A549 treated with Hydrocortisone at 1 μM for 4 hours (cell line): ENCODE data around the gene MAP3K10. TPM values are rescaled to one million over a fixed set of nuclear protein-coding genes. Genes with fewer than 3 reads are reported as not detected.

ENCODE experiments used
- total RNA-seq: library from RNA; stranded (reverse); fragments of 200-300 nt; extraction: Qiagen RNA extraction; gene quantifications from 5 replicates; pipeline ENCODE4 v1.2.3, GENCODE V29; 2022

Gene MAP3K10
- total RNA-seq = 14.0 to 16.4 TPM (median 14.8 TPM) in 5 replicates

GRCh38 chr19:40190891-40191835 is at the start of gene MAP3K10:
TSS of gene MAP3K10 (plus strand) at chr19:40191426. CDS start at chr19:40192032, 606 bp downstream.

GRCh38 chr19:40217934-40218890 is 27.0 kb downstream of the MAP3K10 start, which contains the start of gene TTC9B:
TSS of gene TTC9B (minus strand) at chr19:40218384. CDS start at chr19:40218381, 3 bp downstream.

Other genes starting within 250 kb of the MAP3K10 start
- gene PSMC4, start 220.3 kb upstream of the MAP3K10 start, total RNA-seq = 257 to 292 TPM (median 275 TPM) in 5 replicates
- 1.3 to 2.7 TPM (median 2.2 TPM) in 5 replicates for gene ZNF546, start 194.4 kb upstream of the MAP3K10 start, total RNA-seq
- gene ZNF780B, start 135.2 kb upstream of the MAP3K10 start, total RNA-seq = 5.4 to 6.8 TPM (median 6.4 TPM) in 5 replicates
- 25.9 to 29.1 TPM (median 27.7 TPM) in 5 replicates for gene ZNF780A, start 100.5 kb upstream of the MAP3K10 start, total RNA-seq
- gene TTC9B, start 27.0 kb downstream of the MAP3K10 start, total RNA-seq = 0.16 to 0.79 TPM (median 0.45 TPM) in 5 replicates
- 0.16 to 0.32 TPM (median 0.29 TPM) in 4 of 5 replicates, not detected in the other for gene CCNP, start 35.3 kb downstream of the MAP3K10 start, total RNA-seq
- 146 to 181 TPM (median 173 TPM) in 5 replicates for gene AKT2, start 93.9 kb downstream of the MAP3K10 start, total RNA-seq
- gene C19orf47, start 157.0 kb downstream of the MAP3K10 start, total RNA-seq = 27.3 to 32.5 TPM (median 29.2 TPM) in 5 replicates
- 241 to 289 TPM (median 258 TPM) in 5 replicates for gene PLD3, start 157.3 kb downstream of the MAP3K10 start, total RNA-seq
- gene HIPK4, start 198.8 kb downstream of the MAP3K10 start, total RNA-seq = 0.22 to 0.32 TPM (median 0.30 TPM) in 5 replicates
- gene PRX, start 222.0 kb downstream of the MAP3K10 start, total RNA-seq = 1.2 to 1.6 TPM (median 1.4 TPM) in 5 replicates
- gene SERTAD1, start 234.6 kb downstream of the MAP3K10 start, total RNA-seq = 22.6 to 39.9 TPM (median 30.9 TPM) in 5 replicates